A673 (cell line): ENCODE results near the gene CCDC157. TPM values are rescaled to one million over a fixed set of nuclear protein-coding genes. Genes with fewer than 3 reads are reported as not detected.

Source experiments
- BruUV-seq: library from RNA; stranded (reverse); fragments of 400-500 nt; replicated peaks from 2 replicates; lab custom pipeline; 2021; lab: Mats Ljungman, UMichigan
- CTCF ChIA-PET: fragments of 300-600 bp; sonication (Branson Sonifier 250); formaldehyde crosslinking; loops from one replicate; lab custom pipeline; 2022; ENCODE audit warnings: antibody characterized with exemption; lab: Charles Lee
- POLR2A ChIA-PET: fragments of 300-600 bp; sonication (Branson Sonifier 250); formaldehyde crosslinking; loops from one replicate; lab custom pipeline; 2022; ENCODE audit warnings: antibody characterized with exemption; ENCODE audit not compliant: low non-redundant PET; lab: Charles Lee
- DNase-seq: peaks from one replicate; pipeline ENCODE4 v3.0.0-alpha.2; 2015; ENCODE audit warnings: low spot score
- H3K27ac ChIP-seq: fragments of 200-600 bp; sonication (generic); 2 replicates; pipeline ENCODE4 v1.5.1; 2016; ENCODE audit warnings: mixed run types, low read depth, mild to moderate bottlenecking, mixed read lengths, antibody characterized with exemption, low read length; ENCODE audit not compliant: poor library complexity, severe bottlenecking
- H3K27me3 ChIP-seq: fragments of 200-600 bp; sonication (generic); replicated peaks from 2 replicates; pipeline ENCODE4 v1.6.1; 2017; ENCODE audit warnings: mixed run types, low read depth, mild to moderate bottlenecking, mixed read lengths, antibody characterized with exemption, low read length; ENCODE audit not compliant: insufficient read depth, poor library complexity
- H3K36me3 ChIP-seq: fragments of 200-600 bp; sonication (generic); 2 replicates; pipeline ENCODE4 v1.6.1; 2016; ENCODE audit warnings: mixed run types, mild to moderate bottlenecking, mixed read lengths, antibody characterized with exemption, low read length; ENCODE audit not compliant: insufficient read depth, poor library complexity, severe bottlenecking
- H3K4me1 ChIP-seq: fragments of 200-600 bp; sonication (generic); 2 replicates; pipeline ENCODE4 v1.6.1; 2017; ENCODE audit warnings: mixed run types, mild to moderate bottlenecking, mixed read lengths, antibody characterized with exemption, low read length; ENCODE audit not compliant: insufficient read depth, poor library complexity, severe bottlenecking
- H3K4me3 ChIP-seq: fragments of 200-600 bp; sonication (generic); 2 replicates; pipeline ENCODE4 v1.5.1; 2016; ENCODE audit warnings: low read depth, mixed run types, mild to moderate bottlenecking, mixed read lengths, low read length; ENCODE audit not compliant: poor library complexity, severe bottlenecking
- H3K9me3 ChIP-seq: fragments of 200-600 bp; sonication (generic); 2 replicates; pipeline ENCODE4 v1.6.1; 2016; ENCODE audit warnings: mixed run types, low read depth, mild to moderate bottlenecking, mixed read lengths, antibody characterized with exemption, low read length; ENCODE audit not compliant: poor library complexity, severe bottlenecking
- CTCF ChIP-seq: fragments of 300-800, 200-600 bp; sonication (generic); conservative IDR thresholded peaks from 2 replicates; pipeline ENCODE4 v1.5.1; 2017; ENCODE audit warnings: low read depth, mild to moderate bottlenecking, antibody characterized with exemption, low read length, moderate library complexity, mixed read lengths
- EZH2 ChIP-seq: fragments of 200-600 bp; sonication (generic); IDR thresholded peaks from 2 replicates; pipeline ENCODE4 v1.6.1; 2017; ENCODE audit warnings: borderline replicate concordance, low read depth, mild to moderate bottlenecking, mixed read lengths, antibody characterized with exemption, low read length; ENCODE audit not compliant: poor library complexity, severe bottlenecking
- intact Hi-C: fragments of 100-400 bp; cut with micrococcal nuclease; formaldehyde crosslinking; loops from one replicate; pipeline ENCODE4 v1.10.0; 2022; ENCODE audit not compliant: unreplicated experiment
- total RNA-seq: library from RNA; stranded (reverse); gene quantifications from 2 replicates; pipeline ENCODE4 v1.2.3, GENCODE V29; 2021

Gene CCDC157
- total RNA-seq, 1 experiment from 2014 or later, result 5.7 TPM

GRCh38 chr22:30354644-30355043 lies 2.2 kb upstream of the CCDC157 start:
- intact Hi-C loops, result no loop called here
- H3K36me3 ChIP-seq, result peaks cover 34% of the 10 kb centered on the region
- H3K4me1 ChIP-seq, result peaks cover 22% of the 10 kb centered on the region
- CTCF ChIA-PET, result no interaction called here
- no peak overlapping the region for H3K4me3 ChIP-seq
- H3K27ac ChIP-seq, result no peak overlapping the region
- no TSS peak for BruUV-seq
- no peaks in the 10 kb centered on the region for H3K9me3 ChIP-seq
- DNase-seq, result no peak
- POLR2A ChIA-PET, result no interaction called here
- H3K27me3 ChIP-seq, result no peaks in the 10 kb centered on the region
- no peak for TF ChIP-seq CTCF
- no peak for TF ChIP-seq EZH2

- DNase-seq, result peak; percentile 66
- Histone ChIP-seq H3K27me3 (no peaks in the 10 kb centered on the region), H3K36me3 (peaks cover 10% of the 10 kb centered on the region), H3K4me3 (peak overlapping the region; percentile 82), H3K9me3 (no peaks in the 10 kb centered on the region), H3K4me1 (peaks cover 22% of the 10 kb centered on the region), H3K27ac (peak overlapping the region; percentile 97)
- TF ChIP-seq CTCF (no peak), EZH2 (no peak)
- ChIA-PET CTCF (interaction anchor here (0.5 to 0.6 kb wide), 2 partner anchors 30 to 69 kb away, joined by 3 read pairs; no protein-coding TSS in a partner anchor), POLR2A (interaction anchor here (0.6 to 0.7 kb wide), 3 partner anchors 35 to 793 kb away, joined by 3 to 4 read pairs (median 3); no protein-coding TSS in a partner anchor)
- intact Hi-C loops, result no loop called here
- no TSS peak for BruUV-seq
These were observed 396 bp downstream of the CCDC157 start for GRCh38 chr22:30357236-30357570.

- peak overlapping the region; percentile 82 for H3K4me3 ChIP-seq
- intact Hi-C loops, result no loop called here
These were observed 926 bp downstream of the CCDC157 start for GRCh38 chr22:30357650-30358215.

More at GRCh38 chr22:30357650-30358215, 926 bp downstream of the CCDC157 start:
- ChIA-PET POLR2A (interaction anchor here (0.6 to 0.7 kb wide), 2 partner anchors 703 to 794 kb away, joined by 3 to 4 read pairs; no protein-coding TSS in a partner anchor), CTCF (no interaction called here)
- H3K9me3 ChIP-seq, result no peaks in the 10 kb centered on the region
- peaks cover 5% of the 10 kb centered on the region for H3K36me3 ChIP-seq
- no peak for DNase-seq
- TF ChIP-seq CTCF, result no peak
- TF ChIP-seq EZH2, result no peak
- TSS peak; percentile 37 for BruUV-seq
- peak overlapping the region; percentile 97 for H3K27ac ChIP-seq
- H3K4me1 ChIP-seq, result peaks cover 22% of the 10 kb centered on the region
- no peaks in the 10 kb centered on the region for H3K27me3 ChIP-seq
